Measurements from ENCODE around the gene CCNL1.

CCNL1 gene

GRCh38 chr3:157132341-157132740 lies 27.6 kb downstream of the CCNL1 start:
- TF ChIP-seq CTCF (IDR thresholded peaks at IDR 0.05; ENCODE audit: control extremely low read depth, extremely low read depth, low read depth, missing control alignments), result no peak
- no peak for DNase-seq (ENCODE audit: extremely low spot score)
- ChIA-PET POLR2A (interaction anchor here (0.5 kb wide), 1 partner anchor 29 kb away, joined by 3 read pairs; no protein-coding TSS in a partner anchor), CTCF (interaction anchor here (1.1 to 44.0 kb wide), 5 partner anchors 34 to 982 kb away, joined by 3 to 1428 read pairs (median 5); no protein-coding TSS in a partner anchor)

GRCh38 chr3:157131861-157132260 lies 28.1 kb downstream of the CCNL1 start:
- no peak for TF ChIP-seq CTCF (IDR thresholded peaks at IDR 0.05; ENCODE audit: control extremely low read depth, extremely low read depth, low read depth, missing control alignments)
- ChIA-PET CTCF (interaction anchor here (0.8 to 44.0 kb wide), 7 partner anchors 17 to 981 kb away, joined by 3 to 1428 read pairs (median 4); no protein-coding TSS in a partner anchor), POLR2A (interaction anchor here (1.2 kb wide), 1 partner anchor 43 kb away, joined by 4 read pairs; no protein-coding TSS in a partner anchor)
- DNase-seq (ENCODE audit: extremely low spot score), result no peak

- TF ChIP-seq CTCF (IDR thresholded peaks at IDR 0.05; ENCODE audit: control extremely low read depth, extremely low read depth, low read depth, missing control alignments), result peak; percentile 73
- CTCF ChIA-PET, result interaction anchor here (0.7 to 44.0 kb wide), 7 partner anchors 18 to 587 kb away, joined by 3 to 1428 read pairs (median 4); no protein-coding TSS in a partner anchor
- peak; percentile 35 for DNase-seq (ENCODE audit: extremely low spot score)
- POLR2A ChIA-PET, result interaction anchor here (1.2 kb wide), 1 partner anchor 42 kb away, joined by 4 read pairs; no protein-coding TSS in a partner anchor
Observed at GRCh38 chr3:157130467-157131251, 29.3 kb downstream of the CCNL1 start.

- CTCF ChIA-PET, result interaction anchor here (44.0 kb wide), 1 partner anchor 31 kb away, joined by 1428 read pairs; no protein-coding TSS in a partner anchor
- POLR2A ChIA-PET, result no interaction called here
- TF ChIP-seq CTCF (IDR thresholded peaks at IDR 0.05; ENCODE audit: control extremely low read depth, extremely low read depth, low read depth, missing control alignments), result no peak
- no peak for DNase-seq (ENCODE audit: extremely low spot score)
Observed at GRCh38 chr3:157129803-157130466, 30.0 kb downstream of the CCNL1 start.

- DNase-seq (ENCODE audit: extremely low spot score), result no peak
- ChIA-PET POLR2A (interaction anchor here (0.5 kb wide), 1 partner anchor 40 kb away, joined by 3 read pairs; no protein-coding TSS in a partner anchor), CTCF (interaction anchor here (1.2 to 60.7 kb wide), 3 partner anchors 11 to 30 kb away, joined by 3 to 1428 read pairs (median 1428); no protein-coding TSS in a partner anchor)
- TF ChIP-seq CTCF (IDR thresholded peaks at IDR 0.05; ENCODE audit: control extremely low read depth, extremely low read depth, low read depth, missing control alignments), result no peak
Observed at GRCh38 chr3:157128771-157129681, 30.9 kb downstream of the CCNL1 start.

Measured in GM10248 (cell line).